ENCODE measurements around the gene FOXP4. TPM values are rescaled to one million over a fixed set of nuclear protein-coding genes. Genes with fewer than 3 reads are reported as not detected.

Gene FOXP4
- total RNA-seq, 1 donor from 2014 or later = 26.9 TPM

DNA sequence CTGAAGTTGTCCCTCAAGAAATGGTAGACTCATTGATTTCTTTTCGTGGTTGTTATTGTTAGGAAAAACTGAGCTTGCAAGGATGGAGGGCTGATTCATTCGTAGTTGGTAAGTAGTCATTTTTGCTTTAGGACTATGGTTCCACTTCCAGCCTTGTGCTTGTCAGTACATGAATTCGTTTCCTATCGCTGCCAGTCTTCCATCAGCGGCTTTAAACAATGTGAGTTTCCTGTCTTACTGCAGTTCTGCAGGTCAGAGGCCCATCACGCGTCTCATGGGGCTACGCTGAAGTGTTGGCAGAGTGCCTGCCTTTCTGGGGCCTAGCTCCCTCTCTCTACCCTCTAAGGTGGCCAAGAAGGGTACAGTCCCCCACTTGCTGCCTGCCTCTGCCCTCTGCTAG, 80.7 kb downstream of the FOXP4 start:
- Mint-ChIP-seq H3K27me3 (ENCODE audit: unreplicated experiment) (no peaks in the 10 kb centered on the region), H3K9me3 (ENCODE audit: unreplicated experiment) (no peaks in the 10 kb centered on the region), H3K4me1 (ENCODE audit: unreplicated experiment) (peaks cover 40% of the 10 kb centered on the region), H3K36me3 (ENCODE audit: unreplicated experiment) (no peaks in the 10 kb centered on the region), H3K4me3 (ENCODE audit: unreplicated experiment) (no peak overlapping the region), H3K27ac (ENCODE audit: unreplicated experiment) (no peak overlapping the region)
- TF ChIP-seq, protein P1, sequence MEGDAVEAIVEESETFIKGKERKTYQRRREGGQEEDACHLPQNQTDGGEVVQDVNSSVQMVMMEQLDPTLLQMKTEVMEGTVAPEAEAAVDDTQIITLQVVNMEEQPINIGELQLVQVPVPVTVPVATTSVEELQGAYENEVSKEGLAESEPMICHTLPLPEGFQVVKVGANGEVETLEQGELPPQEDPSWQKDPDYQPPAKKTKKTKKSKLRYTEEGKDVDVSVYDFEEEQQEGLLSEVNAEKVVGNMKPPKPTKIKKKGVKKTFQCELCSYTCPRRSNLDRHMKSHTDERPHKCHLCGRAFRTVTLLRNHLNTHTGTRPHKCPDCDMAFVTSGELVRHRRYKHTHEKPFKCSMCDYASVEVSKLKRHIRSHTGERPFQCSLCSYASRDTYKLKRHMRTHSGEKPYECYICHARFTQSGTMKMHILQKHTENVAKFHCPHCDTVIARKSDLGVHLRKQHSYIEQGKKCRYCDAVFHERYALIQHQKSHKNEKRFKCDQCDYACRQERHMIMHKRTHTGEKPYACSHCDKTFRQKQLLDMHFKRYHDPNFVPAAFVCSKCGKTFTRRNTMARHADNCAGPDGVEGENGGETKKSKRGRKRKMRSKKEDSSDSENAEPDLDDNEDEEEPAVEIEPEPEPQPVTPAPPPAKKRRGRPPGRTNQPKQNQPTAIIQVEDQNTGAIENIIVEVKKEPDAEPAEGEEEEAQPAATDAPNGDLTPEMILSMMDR (IDR thresholded peaks at IDR 0.05) = no peak
- DNase-seq (ENCODE audit: extremely low spot score, unreplicated experiment) = no peak

DNA sequence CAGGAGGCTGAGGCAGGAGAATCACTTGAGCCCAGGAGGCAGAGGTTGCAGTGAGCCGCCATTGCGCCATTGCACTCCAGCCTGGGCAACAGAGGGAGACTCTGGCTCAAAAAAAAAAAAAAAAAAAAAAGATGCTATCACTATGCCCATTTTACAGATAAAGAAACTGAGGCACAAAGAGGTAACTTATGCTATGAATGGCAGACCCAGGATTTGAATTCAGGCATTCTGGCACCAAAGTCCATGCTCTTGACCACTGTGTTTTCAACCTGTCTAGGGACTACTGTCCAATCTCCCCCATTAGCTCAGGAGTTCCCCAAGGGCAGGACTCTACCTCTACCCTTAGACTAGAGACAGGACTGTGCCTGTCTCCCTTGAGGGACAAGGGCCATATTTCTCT, 82.9 kb downstream of the FOXP4 start:
- Mint-ChIP-seq H3K27me3 (ENCODE audit: unreplicated experiment) (no peaks in the 10 kb centered on the region), H3K36me3 (ENCODE audit: unreplicated experiment) (no peaks in the 10 kb centered on the region), H3K4me1 (ENCODE audit: unreplicated experiment) (peaks cover 25% of the 10 kb centered on the region), H3K9me3 (ENCODE audit: unreplicated experiment) (no peaks in the 10 kb centered on the region), H3K4me3 (ENCODE audit: unreplicated experiment) (no peak overlapping the region), H3K27ac (ENCODE audit: unreplicated experiment) (no peak overlapping the region)
- DNase-seq (ENCODE audit: extremely low spot score, unreplicated experiment) = no peak
- TF ChIP-seq, protein P1 (IDR thresholded peaks at IDR 0.05) = no peak

DNA sequence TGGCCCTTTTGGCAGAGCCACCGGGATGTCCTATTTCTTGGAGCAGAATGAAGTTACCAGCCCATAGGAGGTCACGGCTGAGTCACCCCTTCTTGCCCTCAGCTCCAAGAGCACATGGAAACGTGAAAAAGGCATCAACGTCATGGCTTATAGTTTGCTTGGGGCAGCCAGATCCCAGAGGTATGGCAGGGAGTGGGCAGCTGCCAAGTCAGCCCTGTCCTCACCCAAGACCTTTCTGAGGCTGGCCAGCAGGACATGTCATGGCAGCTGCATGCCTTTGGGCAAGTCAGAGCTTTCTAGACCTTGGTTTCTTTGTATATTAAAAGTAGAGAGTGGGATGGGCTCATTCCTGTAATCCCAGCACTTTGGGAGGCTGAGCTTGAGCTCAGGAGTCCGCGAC, 83.9 kb downstream of the FOXP4 start:
- peaks cover 32% of the 10 kb centered on the region for H3K4me1 Mint-ChIP-seq (ENCODE audit: unreplicated experiment)
- no peak overlapping the region for H3K27ac Mint-ChIP-seq (ENCODE audit: unreplicated experiment)
- no peak overlapping the region for H3K4me3 Mint-ChIP-seq (ENCODE audit: unreplicated experiment)
- H3K36me3 Mint-ChIP-seq (ENCODE audit: unreplicated experiment) = no peaks in the 10 kb centered on the region
- no peak for DNase-seq (ENCODE audit: extremely low spot score, unreplicated experiment)
- TF ChIP-seq, protein P1 (IDR thresholded peaks at IDR 0.05) = no peak
- H3K9me3 Mint-ChIP-seq (ENCODE audit: unreplicated experiment) = no peaks in the 10 kb centered on the region
- no peaks in the 10 kb centered on the region for H3K27me3 Mint-ChIP-seq (ENCODE audit: unreplicated experiment)

DNA sequence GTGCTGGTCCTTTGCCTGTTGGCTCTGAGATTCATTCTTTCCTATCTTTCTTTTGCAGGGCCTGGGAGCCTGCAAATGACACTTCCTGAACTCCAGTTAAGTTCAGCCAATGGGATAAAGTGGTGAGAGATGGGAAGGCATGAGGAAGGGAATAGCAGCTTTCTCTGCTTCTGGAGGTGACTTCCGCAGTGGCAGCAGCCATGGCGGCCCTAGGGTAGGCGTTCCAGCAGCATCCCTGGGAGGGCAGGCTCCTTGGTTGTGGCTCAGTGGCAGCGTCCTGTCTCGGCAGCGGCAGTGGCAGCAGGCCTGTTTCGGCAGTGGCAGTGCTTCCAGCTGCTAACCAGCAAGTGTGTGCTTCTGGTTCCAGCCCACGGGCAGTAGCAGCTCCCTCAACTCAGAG, 84.8 kb downstream of the FOXP4 start:
- DNase-seq (ENCODE audit: extremely low spot score, unreplicated experiment) = no peak
- H3K4me1 Mint-ChIP-seq (ENCODE audit: unreplicated experiment) = peaks cover 32% of the 10 kb centered on the region
- no peaks in the 10 kb centered on the region for H3K9me3 Mint-ChIP-seq (ENCODE audit: unreplicated experiment)
- no peak overlapping the region for H3K4me3 Mint-ChIP-seq (ENCODE audit: unreplicated experiment)
- H3K27ac Mint-ChIP-seq (ENCODE audit: unreplicated experiment) = no peak overlapping the region
- H3K36me3 Mint-ChIP-seq (ENCODE audit: unreplicated experiment) = no peaks in the 10 kb centered on the region
- H3K27me3 Mint-ChIP-seq (ENCODE audit: unreplicated experiment) = no peaks in the 10 kb centered on the region
- TF ChIP-seq, protein P1 (IDR thresholded peaks at IDR 0.05) = no peak

DNA sequence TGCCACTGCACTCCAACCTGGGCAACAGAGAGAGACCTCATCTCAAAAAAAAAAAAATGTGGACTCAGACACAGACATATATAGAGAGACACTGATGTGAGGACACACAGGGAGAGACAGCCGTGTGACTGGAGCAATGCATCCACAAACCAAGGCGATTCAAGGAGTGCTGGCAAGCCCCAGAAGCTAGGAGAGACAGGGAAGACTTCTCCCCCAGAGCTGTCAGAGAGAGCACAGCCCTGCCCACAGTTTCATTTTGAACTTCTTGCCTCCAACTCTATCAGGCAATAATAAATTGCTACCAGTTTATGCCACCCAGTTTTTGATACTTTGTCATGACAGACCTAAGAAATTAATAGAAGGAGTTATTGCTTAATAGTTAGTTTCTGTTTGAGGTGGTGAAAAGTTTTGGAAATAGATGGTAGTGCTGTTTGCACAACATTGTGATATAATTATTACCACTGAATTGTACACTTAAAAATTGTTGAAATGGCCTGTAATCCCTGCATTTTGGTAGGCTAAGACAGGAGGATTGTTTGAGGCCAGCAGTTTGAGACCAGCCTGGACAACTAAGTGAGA, 87.0 kb downstream of the FOXP4 start:
- H3K4me1 Mint-ChIP-seq (ENCODE audit: unreplicated experiment) = peaks cover 35% of the 10 kb centered on the region

More for the DNA sequence above, 87.0 kb downstream of the FOXP4 start:
- H3K27ac Mint-ChIP-seq (ENCODE audit: unreplicated experiment) = no peak overlapping the region
- no peaks in the 10 kb centered on the region for H3K9me3 Mint-ChIP-seq (ENCODE audit: unreplicated experiment)
- H3K27me3 Mint-ChIP-seq (ENCODE audit: unreplicated experiment) = no peaks in the 10 kb centered on the region
- TF ChIP-seq, protein P1 (IDR thresholded peaks at IDR 0.05) = no peak
- H3K36me3 Mint-ChIP-seq (ENCODE audit: unreplicated experiment) = no peaks in the 10 kb centered on the region
- H3K4me3 Mint-ChIP-seq (ENCODE audit: unreplicated experiment) = no peak overlapping the region
- no peak for DNase-seq (ENCODE audit: extremely low spot score, unreplicated experiment)

Data from osteocyte (in vitro differentiated cells).